Ishikawa (cell line): ENCODE data around the gene TOP2A.

Source experiments
- CEBPB ChIP-seq: IDR thresholded peaks from 2 replicates; pipeline ENCODE4 v1.6.1; 2012
- CREB1 ChIP-seq: IDR thresholded peaks from 2 replicates; pipeline ENCODE4 v1.6.1; 2012; ENCODE audit warnings: low read depth
- EGR1 ChIP-seq: IDR thresholded peaks from 2 replicates; pipeline ENCODE4 v1.6.1; 2012
- EP300 ChIP-seq: IDR thresholded peaks from 2 replicates; pipeline ENCODE4 v1.6.1; 2012; ENCODE audit warnings: borderline replicate concordance
- FOXM1 ChIP-seq: IDR thresholded peaks from 2 replicates; pipeline ENCODE4 v1.6.1; 2012; ENCODE audit warnings: low read depth, borderline replicate concordance
- NFIC ChIP-seq: IDR thresholded peaks from 2 replicates; pipeline ENCODE4 v1.6.1; 2012
- RAD21 ChIP-seq: IDR thresholded peaks from 2 replicates; pipeline ENCODE4 v1.6.1; 2012; ENCODE audit warnings: low read depth
- TAF1 ChIP-seq: IDR thresholded peaks from 2 replicates; pipeline ENCODE4 v1.6.1; 2012; ENCODE audit warnings: low read depth, mild to moderate bottlenecking
- TCF12 ChIP-seq: IDR thresholded peaks from 2 replicates; pipeline ENCODE4 v1.6.1; 2012; ENCODE audit warnings: low read depth
- TEAD4 ChIP-seq: IDR thresholded peaks from 2 replicates; pipeline ENCODE4 v1.6.1; 2012
- USF1 ChIP-seq: IDR thresholded peaks from 2 replicates; pipeline ENCODE4 v1.6.1; 2012
- YY1 ChIP-seq: IDR thresholded peaks from 2 replicates; pipeline ENCODE4 v1.6.1; 2012; ENCODE audit warnings: low read depth
- ZBTB7A ChIP-seq: IDR thresholded peaks from 2 replicates; pipeline ENCODE4 v1.6.1; 2012; ENCODE audit warnings: low read depth
- TF ChIP-seq, protein P1 (sequence below): IDR thresholded peaks from 2 replicates; pipeline ENCODE4 v1.6.1; 2012
- TF ChIP-seq, protein P2 (sequence below): IDR thresholded peaks from 2 replicates; pipeline ENCODE4 v1.6.1; 2012; ENCODE audit warnings: low read depth, mild to moderate bottlenecking

Gene TOP2A

DNA sequence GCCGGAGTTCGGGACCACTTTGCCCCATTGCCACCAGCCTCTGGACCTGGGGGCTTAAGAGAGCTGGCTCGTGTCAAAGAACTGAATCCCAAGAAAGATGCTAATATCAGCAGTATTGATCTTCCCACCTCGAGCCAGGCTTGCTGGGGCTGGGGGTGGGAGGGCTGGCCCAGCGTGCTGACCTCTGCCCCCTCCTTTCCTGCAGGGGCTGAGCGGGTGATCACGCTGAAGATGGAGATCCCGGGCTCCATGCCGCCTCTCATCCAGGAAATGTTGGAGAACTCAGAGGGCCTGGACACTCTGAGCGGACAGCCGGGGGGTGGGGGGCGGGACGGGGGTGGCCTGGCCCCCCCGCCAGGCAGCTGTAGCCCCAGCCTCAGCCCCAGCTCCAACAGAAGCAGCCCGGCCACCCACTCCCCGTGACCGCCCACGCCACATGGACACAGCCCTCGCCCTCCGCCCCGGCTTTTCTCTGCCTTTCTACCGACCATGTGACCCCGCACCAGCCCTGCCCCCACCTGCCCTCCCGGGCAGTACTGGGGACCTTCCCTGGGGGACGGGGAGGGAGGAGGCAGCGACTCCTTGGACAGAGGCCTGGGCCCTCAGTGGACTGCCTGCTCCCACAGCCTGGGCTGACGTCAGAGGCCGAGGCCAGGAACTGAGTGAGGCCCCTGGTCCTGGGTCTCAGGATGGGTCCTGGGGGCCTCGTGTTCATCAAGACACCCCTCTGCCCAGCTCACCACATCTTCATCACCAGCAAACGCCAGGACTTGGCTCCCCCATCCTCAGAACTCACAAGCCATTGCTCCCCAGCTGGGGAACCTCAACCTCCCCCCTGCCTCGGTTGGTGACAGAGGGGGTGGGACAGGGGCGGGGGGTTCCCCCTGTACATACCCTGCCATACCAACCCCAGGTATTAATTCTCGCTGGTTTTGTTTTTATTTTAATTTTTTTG lies 61.6 kb downstream of the TOP2A start:
- TF ChIP-seq RAD21 = no peak
- no peak for TF ChIP-seq ZBTB7A
- TF ChIP-seq YY1 = no peak
- TF ChIP-seq CREB1 = no peak
- TF ChIP-seq, protein P1, sequence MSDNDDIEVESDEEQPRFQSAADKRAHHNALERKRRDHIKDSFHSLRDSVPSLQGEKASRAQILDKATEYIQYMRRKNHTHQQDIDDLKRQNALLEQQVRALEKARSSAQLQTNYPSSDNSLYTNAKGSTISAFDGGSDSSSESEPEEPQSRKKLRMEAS = no peak
- no peak for TF ChIP-seq CEBPB
- no peak for TF ChIP-seq EP300
- no peak for TF ChIP-seq USF1
- TF ChIP-seq FOXM1 = no peak
- TF ChIP-seq TAF1 = no peak
- no peak for TF ChIP-seq TCF12
- no peak for TF ChIP-seq NFIC
- TF ChIP-seq TEAD4 = no peak
- TF ChIP-seq, protein P2, sequence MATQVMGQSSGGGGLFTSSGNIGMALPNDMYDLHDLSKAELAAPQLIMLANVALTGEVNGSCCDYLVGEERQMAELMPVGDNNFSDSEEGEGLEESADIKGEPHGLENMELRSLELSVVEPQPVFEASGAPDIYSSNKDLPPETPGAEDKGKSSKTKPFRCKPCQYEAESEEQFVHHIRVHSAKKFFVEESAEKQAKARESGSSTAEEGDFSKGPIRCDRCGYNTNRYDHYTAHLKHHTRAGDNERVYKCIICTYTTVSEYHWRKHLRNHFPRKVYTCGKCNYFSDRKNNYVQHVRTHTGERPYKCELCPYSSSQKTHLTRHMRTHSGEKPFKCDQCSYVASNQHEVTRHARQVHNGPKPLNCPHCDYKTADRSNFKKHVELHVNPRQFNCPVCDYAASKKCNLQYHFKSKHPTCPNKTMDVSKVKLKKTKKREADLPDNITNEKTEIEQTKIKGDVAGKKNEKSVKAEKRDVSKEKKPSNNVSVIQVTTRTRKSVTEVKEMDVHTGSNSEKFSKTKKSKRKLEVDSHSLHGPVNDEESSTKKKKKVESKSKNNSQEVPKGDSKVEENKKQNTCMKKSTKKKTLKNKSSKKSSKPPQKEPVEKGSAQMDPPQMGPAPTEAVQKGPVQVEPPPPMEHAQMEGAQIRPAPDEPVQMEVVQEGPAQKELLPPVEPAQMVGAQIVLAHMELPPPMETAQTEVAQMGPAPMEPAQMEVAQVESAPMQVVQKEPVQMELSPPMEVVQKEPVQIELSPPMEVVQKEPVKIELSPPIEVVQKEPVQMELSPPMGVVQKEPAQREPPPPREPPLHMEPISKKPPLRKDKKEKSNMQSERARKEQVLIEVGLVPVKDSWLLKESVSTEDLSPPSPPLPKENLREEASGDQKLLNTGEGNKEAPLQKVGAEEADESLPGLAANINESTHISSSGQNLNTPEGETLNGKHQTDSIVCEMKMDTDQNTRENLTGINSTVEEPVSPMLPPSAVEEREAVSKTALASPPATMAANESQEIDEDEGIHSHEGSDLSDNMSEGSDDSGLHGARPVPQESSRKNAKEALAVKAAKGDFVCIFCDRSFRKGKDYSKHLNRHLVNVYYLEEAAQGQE = no peak
- TF ChIP-seq EGR1 = no peak

DNA sequence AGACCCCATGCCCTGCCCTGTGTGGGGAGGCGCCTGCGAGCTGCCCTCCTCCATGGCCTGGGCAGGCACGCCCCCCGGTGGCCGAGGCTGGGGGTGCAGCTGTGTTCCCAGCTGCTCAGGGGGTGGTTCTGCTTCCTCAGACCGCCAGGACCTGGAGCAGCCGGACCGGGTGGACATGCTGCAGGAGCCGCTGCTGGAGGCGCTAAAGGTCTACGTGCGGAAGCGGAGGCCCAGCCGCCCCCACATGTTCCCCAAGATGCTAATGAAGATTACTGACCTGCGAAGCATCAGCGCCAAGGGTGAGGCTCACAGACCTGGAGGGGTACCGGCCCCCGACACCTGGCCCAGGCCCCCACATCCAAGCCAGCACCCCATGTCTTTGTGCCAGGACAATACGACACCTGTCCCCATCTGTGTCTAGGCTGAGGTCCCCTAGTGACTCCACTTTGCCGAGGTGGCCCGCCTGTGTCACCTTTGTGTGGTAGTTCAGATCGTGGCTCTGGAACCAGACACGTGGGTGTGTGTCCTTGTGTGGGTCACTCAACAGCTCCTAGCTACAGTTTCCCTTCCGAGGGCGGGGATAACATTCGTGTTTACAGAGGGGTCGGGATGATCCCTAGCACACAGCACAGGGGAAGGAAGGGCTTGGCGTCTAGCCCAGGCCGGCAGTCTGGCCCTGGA lies 62.4 kb downstream of the TOP2A start:
- TF ChIP-seq RAD21 (peak; percentile 95), EP300 (no peak)

DNA sequence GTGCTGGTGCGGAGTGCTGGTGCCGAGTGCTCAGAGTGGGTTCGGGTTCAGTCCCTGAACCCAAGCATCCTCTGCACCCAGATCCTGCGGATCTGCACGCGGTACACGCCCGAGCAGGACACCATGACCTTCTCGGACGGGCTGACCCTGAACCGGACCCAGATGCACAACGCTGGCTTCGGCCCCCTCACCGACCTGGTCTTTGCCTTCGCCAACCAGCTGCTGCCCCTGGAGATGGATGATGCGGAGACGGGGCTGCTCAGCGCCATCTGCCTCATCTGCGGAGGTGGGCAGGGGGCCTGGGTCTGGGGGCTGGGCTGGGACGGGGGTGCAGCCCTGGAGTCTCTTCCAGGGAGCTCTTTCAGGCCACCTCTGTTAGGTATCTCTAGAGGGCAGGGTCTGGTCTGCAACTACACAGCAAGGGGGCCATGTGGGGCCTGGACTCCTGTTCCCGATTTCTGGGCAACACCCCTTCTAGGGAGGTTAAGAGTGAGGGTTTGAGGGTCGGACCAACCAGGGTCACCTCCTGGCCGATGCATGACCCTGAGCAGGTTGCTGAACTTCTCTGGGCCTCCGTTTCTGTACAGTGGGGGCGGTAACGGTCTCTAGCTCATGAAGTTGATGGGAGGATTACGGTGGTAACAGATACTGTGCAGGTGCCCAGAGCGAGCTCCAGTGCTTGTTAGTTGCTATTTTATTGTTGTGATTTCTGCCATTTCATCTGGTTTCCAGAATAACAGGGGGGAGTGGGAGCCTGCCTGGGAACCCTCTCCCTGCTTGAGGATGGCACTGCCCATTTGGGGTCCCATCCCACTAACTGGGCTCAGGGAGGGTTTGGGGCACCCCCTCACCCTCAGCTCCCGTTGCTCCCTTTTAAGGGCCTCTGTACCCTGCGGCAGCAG lies 63.2 kb downstream of the TOP2A start:
- TF ChIP-seq CEBPB (no peak), ZBTB7A (peak; percentile 67; the same call in 1 of the 2 replicates), YY1 (no peak)
- TF ChIP-seq, protein P2 = no peak

DNA sequence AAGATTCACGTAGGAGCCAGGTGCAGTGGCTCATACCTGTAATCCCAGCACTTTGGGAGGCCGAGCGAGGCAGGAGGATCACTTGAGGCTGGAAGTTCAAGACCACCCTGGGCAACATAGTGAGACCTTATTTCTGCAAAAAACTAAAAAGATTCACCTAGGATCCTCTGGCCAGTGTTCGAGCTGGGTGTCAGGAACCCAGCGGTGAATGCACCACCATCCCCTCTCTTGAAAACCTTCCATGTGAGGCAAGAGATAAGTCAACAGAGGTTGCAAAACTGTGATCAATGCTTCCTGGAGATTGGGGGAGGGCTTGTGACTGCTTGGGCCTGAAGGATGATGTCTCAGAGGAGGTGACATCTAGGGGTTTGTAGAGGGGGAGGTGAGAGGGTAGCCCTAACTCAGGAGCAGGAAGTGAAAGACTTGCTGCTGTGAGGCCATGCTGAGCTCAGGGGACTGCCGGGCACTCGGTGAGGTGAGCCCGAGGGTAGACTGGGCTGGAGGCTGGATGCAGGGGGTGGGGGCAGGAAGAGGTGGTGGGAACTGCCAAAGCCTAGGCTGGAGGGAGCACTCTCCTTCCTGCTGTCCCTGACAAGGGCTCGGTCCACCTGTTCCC lies 64.8 kb downstream of the TOP2A start:
- no peak for TF ChIP-seq RAD21
- TF ChIP-seq EP300 = no peak
- TF ChIP-seq EGR1 = no peak
- no peak for TF ChIP-seq ZBTB7A
- no peak for TF ChIP-seq TEAD4
- TF ChIP-seq, protein P2 = no peak
- TF ChIP-seq FOXM1 = no peak
- no peak for TF ChIP-seq USF1
- TF ChIP-seq NFIC = no peak
- TF ChIP-seq TCF12 = no peak
- TF ChIP-seq, protein P1 = no peak
- no peak for TF ChIP-seq CREB1
- TF ChIP-seq YY1 = no peak
- no peak for TF ChIP-seq CEBPB
- no peak for TF ChIP-seq TAF1
